GM23338 (cell line): ENCODE data around the gene ARMH4. TPM values are rescaled to one million over a fixed set of nuclear protein-coding genes. Genes with fewer than 3 reads are reported as not detected.

Experiments
- ATAC-seq: fragments of 200-7000 bp; cut with Tn5 transposase; 3 replicates; pipeline ENCODE4 v1.9.1; 2020
- DNase-seq: peaks from one replicate; pipeline ENCODE4 v3.0.0-alpha.2; 2015; ENCODE audit warnings: low spot score
- H2AFZ ChIP-seq: fragments of 200-600 bp; sonication (generic); 2 replicates; pipeline ENCODE4 v1.8.0; 2016; ENCODE audit warnings: antibody characterized with exemption, mild to moderate bottlenecking, moderate library complexity
- H3F3A ChIP-seq: fragments of 200-600 bp; sonication (generic); replicated peaks from 2 replicates; pipeline ENCODE4 v1.8.0; 2017; ENCODE audit warnings: antibody characterized with exemption, mixed run types, low read depth
- H3K27ac ChIP-seq: fragments of 200-600 bp; sonication (generic); 2 replicates; pipeline ENCODE4 v1.6.1; 2016; ENCODE audit warnings: low read depth
- H3K27me3 ChIP-seq: fragments of 200-600 bp; sonication (generic); 2 replicates; pipeline ENCODE4 v1.8.0; 2016; ENCODE audit warnings: mild to moderate bottlenecking, mixed run types, moderate library complexity; ENCODE audit not compliant: insufficient read depth
- H3K36me3 ChIP-seq: fragments of 200-600 bp; sonication (generic); 2 replicates; pipeline ENCODE4 v1.8.0; 2016; ENCODE audit warnings: mild to moderate bottlenecking; ENCODE audit not compliant: insufficient read depth
- H3K4me1 ChIP-seq: fragments of 200-600 bp; sonication (generic); 2 replicates; pipeline ENCODE4 v1.8.0; 2016; ENCODE audit warnings: mild to moderate bottlenecking, moderate library complexity; ENCODE audit not compliant: insufficient read depth
- H3K4me2 ChIP-seq: fragments of 200-600 bp; sonication (generic); 2 replicates; pipeline ENCODE4 v1.7.1; 2017; ENCODE audit warnings: mixed run types
- H3K4me3 ChIP-seq: fragments of 200-600 bp; sonication (generic); 2 replicates; pipeline ENCODE4 v1.6.1; 2016; ENCODE audit warnings: mixed run types
- H3K79me2 ChIP-seq: fragments of 200-600 bp; sonication (generic); replicated peaks from 2 replicates; pipeline ENCODE4 v1.8.0; 2017; ENCODE audit warnings: mild to moderate bottlenecking; ENCODE audit not compliant: insufficient read depth
- H3K9me2 ChIP-seq: fragments of 200-600 bp; sonication (generic); 2 replicates; pipeline ENCODE4 v1.8.0; 2017; ENCODE audit not compliant: insufficient read depth
- H4K20me1 ChIP-seq: fragments of 200-600 bp; sonication (generic); replicated peaks from 2 replicates; pipeline ENCODE4 v1.8.0; 2017; ENCODE audit warnings: mild to moderate bottlenecking; ENCODE audit not compliant: insufficient read depth
- H3K27ac Mint-ChIP-seq: 2 replicates; pipeline ENCODE4 v1.8.0; 2020; ENCODE audit warnings: inconsistent platforms, mild to moderate bottlenecking, moderate library complexity, mixed read lengths
- H3K27me3 Mint-ChIP-seq: 3 replicates; pipeline ENCODE4 v1.8.0; 2022; ENCODE audit warnings: low read depth, mild to moderate bottlenecking, moderate library complexity, mixed read lengths, inconsistent platforms; ENCODE audit not compliant: insufficient read depth, poor library complexity
- H3K36me3 Mint-ChIP-seq: 3 replicates; pipeline ENCODE4 v1.8.0; 2021; ENCODE audit warnings: low read depth, mild to moderate bottlenecking, inconsistent platforms, moderate library complexity, mixed read lengths
- H3K4me1 Mint-ChIP-seq: 3 replicates; pipeline ENCODE4 v1.8.0; 2020; ENCODE audit warnings: mild to moderate bottlenecking, inconsistent platforms, mixed read lengths
- H3K4me3 Mint-ChIP-seq: 3 replicates; pipeline ENCODE4 v1.8.0; 2021; ENCODE audit warnings: moderate library complexity, mild to moderate bottlenecking, inconsistent platforms, mixed read lengths
- H3K9me3 Mint-ChIP-seq: 3 replicates; pipeline ENCODE4 v1.8.0; 2020; ENCODE audit warnings: moderate library complexity, mild to moderate bottlenecking, inconsistent platforms, mixed read lengths
- CTCF ChIP-seq, 2 experiments: fragments of 200-600 bp in 1 of 2; sonication (generic) in 1 of 2; conservative IDR thresholded peaks; 2 replicates each; pipeline versions ENCODE4 v1.5.1 to v1.6.1; 2016 to 2017; ENCODE audit warnings: antibody characterized with exemption in 2 of 2, low read depth in 2 of 2, mild to moderate bottlenecking in 2 of 2, moderate library complexity in 1 of 2
- POLR2AphosphoS5 ChIP-seq: IDR thresholded peaks from 2 replicates; pipeline ENCODE4 v1.6.1; 2016; ENCODE audit warnings: antibody characterized with exemption, low read depth
- REST ChIP-seq: IDR thresholded peaks from one replicate; pipeline ENCODE4 v1.6.1; 2018; ENCODE audit warnings: antibody characterized with exemption; ENCODE audit not compliant: unreplicated experiment
- polyA plus RNA-seq: library from polyadenylated mRNA; unstranded; fragments of >200 nt; fragmentation: Nextera tagmentation; extraction: Ambion mirVana; gene quantifications from 2 replicates; pipeline ENCODE4 v1.2.1, GENCODE V29; 2016
- total RNA-seq: library from RNA; depleted of rRNA; stranded (reverse); fragments of >200 nt; shearing (Covaris generic); gene quantifications from 2 replicates; pipeline ENCODE4 v1.2.3, GENCODE V29; 2014
- TF ChIP-seq, protein P1 (sequence below): IDR thresholded peaks from 2 replicates; pipeline ENCODE4 v1.6.1; 2016; ENCODE audit warnings: antibody characterized with exemption

ARMH4 gene
- total and polyA plus RNA-seq, 2 experiments from 2014 or later = 15.5 to 20.2 TPM

DNA sequence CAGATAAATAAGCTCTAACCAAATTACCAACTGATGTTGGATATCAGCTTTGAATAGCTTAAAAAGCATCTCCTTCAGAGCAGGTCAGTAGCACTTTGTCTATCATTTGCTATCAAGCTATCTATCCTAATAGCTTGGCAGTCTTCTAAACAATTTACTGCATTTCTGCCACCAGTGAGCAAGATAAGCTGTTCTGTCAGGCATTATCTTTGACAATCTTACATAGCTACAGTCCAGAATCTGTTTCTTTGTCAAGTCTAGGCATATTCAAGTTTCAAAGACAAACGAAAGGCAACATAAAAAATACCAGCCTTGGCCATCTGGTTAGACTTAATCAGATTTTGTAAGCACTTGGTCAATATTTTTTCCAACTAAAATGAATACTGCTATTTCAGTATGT, 5.6 kb downstream of the ARMH4 start:
- peaks cover 31% of the 10 kb centered on the region for H3K4me1 Mint-ChIP-seq
- H3K79me2 ChIP-seq = no peaks in the 10 kb centered on the region

More for the DNA sequence above, 5.6 kb downstream of the ARMH4 start:
- no peak overlapping the region for H3K4me3 Mint-ChIP-seq
- DNase-seq (no peak), ATAC-seq (no peak)
- H3K27ac Mint-ChIP-seq = no peak overlapping the region
- H3K9me2 ChIP-seq = no peaks in the 10 kb centered on the region; the same call in 1 of the 2 replicates
- no peak overlapping the region for H2AFZ ChIP-seq
- H3K36me3 Mint-ChIP-seq = no peaks in the 10 kb centered on the region
- no peaks in the 10 kb centered on the region for H3K9me3 Mint-ChIP-seq
- H3K27me3 Mint-ChIP-seq = peaks cover 14% of the 10 kb centered on the region
- peaks cover 33% of the 10 kb centered on the region for H3K4me1 ChIP-seq
- H3K27ac ChIP-seq = no peak overlapping the region
- peaks cover 3% of the 10 kb centered on the region; the same call in 1 of the 2 replicates for H3F3A ChIP-seq
- TF ChIP-seq CTCF (conservative IDR thresholded peaks at IDR 0.05; ENCODE audit: low read depth in 2 of 2) = no peak
- TF ChIP-seq, protein P1, sequence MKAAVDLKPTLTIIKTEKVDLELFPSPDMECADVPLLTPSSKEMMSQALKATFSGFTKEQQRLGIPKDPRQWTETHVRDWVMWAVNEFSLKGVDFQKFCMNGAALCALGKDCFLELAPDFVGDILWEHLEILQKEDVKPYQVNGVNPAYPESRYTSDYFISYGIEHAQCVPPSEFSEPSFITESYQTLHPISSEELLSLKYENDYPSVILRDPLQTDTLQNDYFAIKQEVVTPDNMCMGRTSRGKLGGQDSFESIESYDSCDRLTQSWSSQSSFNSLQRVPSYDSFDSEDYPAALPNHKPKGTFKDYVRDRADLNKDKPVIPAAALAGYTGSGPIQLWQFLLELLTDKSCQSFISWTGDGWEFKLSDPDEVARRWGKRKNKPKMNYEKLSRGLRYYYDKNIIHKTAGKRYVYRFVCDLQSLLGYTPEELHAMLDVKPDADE = no peak
- TF ChIP-seq POLR2AphosphoS5 = no peak
- TF ChIP-seq REST = no peak
- H3K27me3 ChIP-seq = peaks cover 16% of the 10 kb centered on the region
- H3K4me3 ChIP-seq = no peak overlapping the region
- 0 out of 2 replicates have a peak, but pooled peaks cover 5% of the 10 kb centered on the region for H4K20me1 ChIP-seq
- H3K36me3 ChIP-seq = no peaks in the 10 kb centered on the region; the same call in 1 of the 2 replicates
- H3K4me2 ChIP-seq = no peak overlapping the region
